K562 (cell line): ENCODE measurements around the gene LGALS3BP. TPM values are rescaled to one million over a fixed set of nuclear protein-coding genes. Genes with fewer than 3 reads are reported as not detected.

ENCODE experiments used
- ATAC-seq: fragments of 200-7000 bp; cut with Tn5 transposase; 3 replicates; pipeline ENCODE4 v1.9.1; 2020; ENCODE audit warnings: moderate library complexity
- BruUV-seq: library from RNA; stranded (reverse); fragments of 400-500 nt; replicated peaks from 2 replicates; lab custom pipeline; 2021; lab: Mats Ljungman, UMichigan
- CTCF ChIA-PET: fragments of 300-600 bp; formaldehyde crosslinking; extraction: SDS; loops from one replicate; lab custom pipeline; 2021; ENCODE audit warnings: low intra/inter-chr PET ratio; lab: Yijun Ruan, JAX
- POLR2A ChIA-PET: fragments of 300-600, 350-650 bp; sonication (Branson Sonifier 250); formaldehyde crosslinking; extraction: SDS; loops from one replicate; lab custom pipeline; 2021; ENCODE audit warnings: antibody characterized with exemption, inconsistent platforms; lab: Yijun Ruan, JAX
- DNase-seq, 4 experiments: peaks; one replicate each; pipeline versions ENCODE4 v3.0.0 to v3.0.0-alpha.2; 2011 to 2018; ENCODE audit warnings: low spot score in 3 of 4, mixed read lengths in 3 of 4; ENCODE audit errors: extremely low read depth in 1 of 4
- FAIRE-seq: peaks from 2 replicates; lab custom pipeline; 2011; peaks lifted over from hg19 to GRCh38; lab: Jason Lieb, UNC
- H2AFZ ChIP-seq: 2 replicates; pipeline ENCODE4 v1.6.0; 2011; ENCODE audit warnings: low read depth, low read length, control low read depth, inconsistent platforms
- H3K27ac ChIP-seq: fragments of 200-600 bp; 3 replicates; pipeline ENCODE4 v1.8.0; 2011; ENCODE audit warnings: low read depth, mild to moderate bottlenecking, control low read depth, inconsistent platforms, low read length, moderate library complexity, mixed read lengths; ENCODE audit errors: extremely low read depth
- H3K27me3 ChIP-seq, 2 experiments: fragments of 300-600 bp in 1 of 2; 2 replicates in 1 of 2; 3 replicates in 1 of 2; pipeline versions ENCODE4 v1.6.0 to v1.8.0; 2011; ENCODE audit warnings: inconsistent platforms in 2 of 2, low read length in 2 of 2, mild to moderate bottlenecking in 1 of 2, mixed read lengths in 1 of 2, moderate library complexity in 1 of 2; ENCODE audit not compliant: control insufficient read depth in 2 of 2, insufficient read depth in 2 of 2
- H3K36me3 ChIP-seq: fragments of 300-600 bp; 3 replicates; pipeline ENCODE4 v1.8.0; 2011; ENCODE audit warnings: mild to moderate bottlenecking, low read length, inconsistent platforms; ENCODE audit not compliant: control insufficient read depth, insufficient read depth
- H3K4me1 ChIP-seq, 2 experiments: fragments of 200-600 bp in 1 of 2; replicated peaks in 1 of 2; 2 replicates in 1 of 2; 3 replicates in 1 of 2; pipeline versions ENCODE4 v1.5.1 to v1.8.0; 2011; ENCODE audit warnings: inconsistent platforms in 2 of 2, low read length in 2 of 2, mild to moderate bottlenecking in 1 of 2, mixed read lengths in 1 of 2, moderate library complexity in 1 of 2; ENCODE audit not compliant: control insufficient read depth in 2 of 2, insufficient read depth in 2 of 2
- H3K4me2 ChIP-seq: 2 replicates; pipeline ENCODE4 v1.6.1; 2011; ENCODE audit warnings: low read length, control low read depth, inconsistent platforms, mixed read lengths; ENCODE audit not compliant: insufficient read depth
- H3K4me3 ChIP-seq: fragments of 200-600 bp; sonication (generic), shearing (Covaris generic); 2 replicates; pipeline ENCODE4 v1.5.1; 2016; ENCODE audit warnings: control low read depth, inconsistent platforms
- H3K79me2 ChIP-seq: fragments of 200-600 bp; 3 replicates; pipeline ENCODE4 v1.8.0; 2011; ENCODE audit warnings: low read length, inconsistent platforms; ENCODE audit not compliant: control insufficient read depth, insufficient read depth
- H3K9ac ChIP-seq, 2 experiments: 2 replicates each; pipeline versions ENCODE4 v1.6.0 to v1.6.1; 2011; ENCODE audit warnings: low read depth in 2 of 2, low read length in 2 of 2, control low read depth in 1 of 2, inconsistent platforms in 1 of 2, mild to moderate bottlenecking in 1 of 2, mixed read lengths in 1 of 2; ENCODE audit not compliant: insufficient read depth in 1 of 2
- H3K9me1 ChIP-seq: one replicate; pipeline ENCODE4 v1.6.0; 2011; ENCODE audit warnings: inconsistent platforms, mild to moderate bottlenecking, low read length, moderate library complexity; ENCODE audit not compliant: control insufficient read depth, insufficient read depth
- H3K9me3 ChIP-seq: replicated peaks from 2 replicates; pipeline ENCODE4 v1.5.1; 2011; ENCODE audit warnings: low read depth, low read length, inconsistent platforms; ENCODE audit not compliant: control insufficient read depth, insufficient read depth
- H4K20me1 ChIP-seq: replicated peaks from 2 replicates; pipeline ENCODE4 v1.6.1; 2011; ENCODE audit warnings: low read length, inconsistent platforms, mixed read lengths; ENCODE audit not compliant: control insufficient read depth, insufficient read depth
- HNRNPK ChIP-seq: fragments of 200-400 bp; formaldehyde crosslinking; IDR thresholded peaks from one replicate; pipeline ENCODE4 v1.6.1; 2018; ENCODE audit warnings: mild to moderate bottlenecking, low read depth, low read length; ENCODE audit not compliant: poor library complexity, severe bottlenecking
- KLF1 ChIP-seq: fragments of 450-650 bp; IDR thresholded peaks from 2 replicates; pipeline ENCODE4 v1.6.1; 2016; ENCODE audit warnings: missing genetic modification characterization, missing compliant biosample characterization
- RBFOX2 ChIP-seq: fragments of 200-400 bp; formaldehyde crosslinking; IDR thresholded peaks from 2 replicates; pipeline ENCODE4 v1.6.1; 2017; ENCODE audit warnings: low read depth, mild to moderate bottlenecking, low read length, moderate library complexity
- SNIP1 ChIP-seq: fragments of 450-650 bp; IDR thresholded peaks from 2 replicates; pipeline ENCODE4 v1.7.1; 2017; ENCODE audit warnings: low read depth, mild to moderate bottlenecking
- ZFP36 ChIP-seq: fragments of 150-350 bp; IDR thresholded peaks from 2 replicates; pipeline ENCODE4 v1.6.1; 2018; ENCODE audit warnings: low read length, low read depth; ENCODE audit not compliant: partially characterized antibody
- ZNF589 ChIP-seq: fragments of 200-800 bp; sonication (Bioruptor generic); IDR thresholded peaks from 2 replicates; pipeline ENCODE4 v1.6.1; 2016; ENCODE audit warnings: low read depth, missing genetic modification characterization, missing compliant biosample characterization
- ZNF778 ChIP-seq: fragments of 450-650 bp; formaldehyde crosslinking; IDR thresholded peaks from 2 replicates; pipeline ENCODE4 v1.4.0; 2020; ENCODE audit warnings: mild to moderate bottlenecking, moderate library complexity
- WGBS: fragments of 100-300 bp; shearing (Covaris generic); methylation state at CpG from one replicate; pipeline ENCODE4 v1.1.6; 2016; ENCODE audit warnings: low coverage, mixed read lengths; ENCODE audit not compliant: insufficient coverage; ENCODE audit errors: missing lambda C conversion rate; 5-methylcytosine and 5-hydroxymethylcytosine counted together
- in situ Hi-C: fragments of 300-500 bp; cut with MboI; formaldehyde crosslinking; loops from 4 replicates; pipeline ENCODE4 v1.15.0; 2018; ENCODE audit warnings: inconsistent platforms, mixed read lengths
- intact Hi-C: fragments of 100-400 bp; cut with micrococcal nuclease; formaldehyde crosslinking; loops from 2 replicates; pipeline ENCODE4 v1.14.2; 2022
- polyA plus RNA-seq, 8 experiments: library from polyadenylated mRNA; depleted of rRNA in 4 of 8; stranded (reverse) in 5 of 8; unstranded in 3 of 8; fragments of >200 nt; fragmentation: Nextera tagmentation in 2 of 8; fragmentation: Illumina TruSeq in 1 of 8; extraction: Ambion mirVana in 2 of 8; extraction: Trizol in 1 of 8; gene quantifications; 2 replicates each; pipeline versions ENCODE4 v1.2.1 to v1.2.3, GENCODE V29; 2011 to 2014; ENCODE audit warnings: inconsistent platforms in 1 of 8, missing spikeins in 1 of 8
- total RNA-seq, 7 experiments: library from RNA; depleted of rRNA in 6 of 7; stranded (reverse); fragments of >200 nt in 6 of 7; fragmentation: Illumina TruSeq in 2 of 7; extraction: Trizol in 2 of 7; gene quantifications; 2 replicates each; pipeline versions ENCODE4 v1.2.1 to v1.2.3, GENCODE V29; 2011 to 2021; ENCODE audit warnings: low replicate concordance in 1 of 7

LGALS3BP gene
- total and polyA plus RNA-seq, 9 of the 15 experiments (the other 6 are each of a cell fraction or from before 2014, with no cell fraction given) = 0.39 to 5.3 (median 3.2) TPM

DNA sequence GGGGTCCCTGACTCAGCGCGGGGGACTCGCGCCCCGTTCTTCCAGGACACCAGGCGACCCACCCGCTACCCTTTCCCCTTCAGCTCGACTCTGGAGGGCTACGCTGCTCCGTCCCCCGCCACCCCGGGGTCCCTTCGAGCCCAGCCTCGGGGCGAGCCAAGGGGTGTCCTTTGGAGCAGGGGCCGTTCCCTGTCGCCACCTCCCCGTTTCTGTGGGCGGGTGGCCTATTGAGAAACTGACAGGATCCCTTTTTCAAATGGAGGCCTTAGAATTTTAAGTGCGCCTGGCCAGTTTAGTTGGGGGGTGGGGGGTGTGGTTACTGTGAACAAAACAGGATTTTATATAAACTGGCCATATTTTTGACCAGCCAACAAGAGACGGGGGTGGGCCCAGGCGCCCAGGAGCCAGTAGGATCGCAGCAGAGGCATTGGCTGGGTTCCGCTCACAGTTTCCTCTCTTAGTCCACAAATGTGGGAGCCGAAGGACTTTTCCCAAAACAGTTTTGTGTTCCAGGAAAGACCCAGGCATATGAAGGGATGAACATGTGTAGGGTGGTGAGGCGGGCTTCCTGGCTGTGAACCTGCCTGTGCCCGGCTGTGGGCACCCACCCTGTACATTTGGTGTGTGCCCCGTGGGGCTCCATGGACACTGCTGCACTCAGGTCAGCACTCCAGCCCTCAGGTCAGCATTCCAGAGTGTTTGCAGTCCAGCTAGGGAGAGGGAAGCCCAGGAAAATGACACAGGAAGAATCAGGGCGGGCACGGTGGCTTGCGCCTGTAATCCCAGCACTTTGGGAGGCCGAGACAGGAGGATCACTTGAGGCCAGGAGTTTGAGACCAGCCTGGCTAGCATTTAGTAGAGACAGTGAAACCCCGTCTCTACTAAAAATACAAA, 53.8 kb downstream of the LGALS3BP start:
- Histone ChIP-seq H3K79me2 (no peaks in the 10 kb centered on the region), H3K4me1 (peaks cover 0 to 13% of the 10 kb centered on the region in 2 experiments; a peak in 2 of 5 replicates), H3K9me3 (no peaks in the 10 kb centered on the region)
- intact Hi-C loops = no loop called here
- 27% methylated on average over 21 of the region's 33 CpGs for WGBS
- TF ChIP-seq SNIP1 (no peak), RBFOX2 (no peak), HNRNPK (no peak), KLF1 (tag) (no peak), ZNF589 (CRISPR knock-in tag) (no peak), ZNF778 (CRISPR knock-in tag) (no peak), ZFP36 (no peak)
- TF ChIP-seq, all 486 proteins: peak for 0
- peaks cover 42 to 74% of the 10 kb centered on the region in 2 experiments for H3K27me3 ChIP-seq
- in situ Hi-C loops = no loop called here
- peaks cover 15% of the 10 kb centered on the region for H4K20me1 ChIP-seq
- no TSS peak for BruUV-seq
- no peak overlapping the region for H3K27ac ChIP-seq
- H3K4me2 ChIP-seq = no peak overlapping the region
- POLR2A ChIA-PET = interaction anchor here (0.9 kb wide), 1 partner anchor 484 kb away, joined by 3 read pairs; no protein-coding TSS in a partner anchor
- DNase-seq (no peak), FAIRE-seq (no peak), ATAC-seq (no peak)
- H3K4me3 ChIP-seq = no peak overlapping the region
- no peaks in the 10 kb centered on the region for H3K36me3 ChIP-seq
- no peak overlapping the region for H3K9ac ChIP-seq
- CTCF ChIA-PET = no interaction called here
- H3K9me1 ChIP-seq = no peaks in the 10 kb centered on the region
- no peak overlapping the region for H2AFZ ChIP-seq
